ENCODE data around the gene TMX1. TPM values are rescaled to one million over a fixed set of nuclear protein-coding genes. Genes with fewer than 3 reads are reported as not detected.

Gene TMX1
- total RNA-seq, 1 donor from 2014 or later, result 24.6 TPM

DNA sequence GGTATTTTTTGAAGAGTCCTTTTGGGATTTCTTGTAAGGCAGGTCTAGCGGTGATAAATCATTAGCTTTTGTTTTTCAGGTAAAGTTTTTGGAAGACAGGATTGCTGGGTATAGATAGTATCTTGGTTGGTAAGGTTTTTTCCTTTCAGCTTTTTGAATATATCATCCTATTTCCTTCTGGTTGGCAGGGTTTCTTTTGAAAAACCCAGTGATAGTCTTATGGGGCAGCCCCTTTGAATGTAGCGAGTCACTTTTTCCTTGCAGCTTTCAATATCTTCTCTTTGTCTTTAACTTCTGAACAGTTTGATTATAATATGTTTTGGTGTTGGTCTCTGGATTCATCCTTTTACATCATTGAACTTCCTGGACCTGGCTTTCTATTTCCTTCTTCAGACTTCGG lies 20.2 kb downstream of the TMX1 start:
- DNase-seq (no peak), ATAC-seq (ENCODE audit: low read depth) (no peak)
- Mint-ChIP-seq H3K4me3 (no peak overlapping the region), H3K27ac (no peak overlapping the region), H3K27me3 (no peaks in the 10 kb centered on the region), H3K36me3 (ENCODE audit: low read depth) (peaks cover 50% of the 10 kb centered on the region), H3K4me1 (peaks cover 3% of the 10 kb centered on the region), H3K9me3 (no peaks in the 10 kb centered on the region)
- intact Hi-C loops (cut with micrococcal nuclease), result no loop called here
- TF ChIP-seq, protein P1, sequence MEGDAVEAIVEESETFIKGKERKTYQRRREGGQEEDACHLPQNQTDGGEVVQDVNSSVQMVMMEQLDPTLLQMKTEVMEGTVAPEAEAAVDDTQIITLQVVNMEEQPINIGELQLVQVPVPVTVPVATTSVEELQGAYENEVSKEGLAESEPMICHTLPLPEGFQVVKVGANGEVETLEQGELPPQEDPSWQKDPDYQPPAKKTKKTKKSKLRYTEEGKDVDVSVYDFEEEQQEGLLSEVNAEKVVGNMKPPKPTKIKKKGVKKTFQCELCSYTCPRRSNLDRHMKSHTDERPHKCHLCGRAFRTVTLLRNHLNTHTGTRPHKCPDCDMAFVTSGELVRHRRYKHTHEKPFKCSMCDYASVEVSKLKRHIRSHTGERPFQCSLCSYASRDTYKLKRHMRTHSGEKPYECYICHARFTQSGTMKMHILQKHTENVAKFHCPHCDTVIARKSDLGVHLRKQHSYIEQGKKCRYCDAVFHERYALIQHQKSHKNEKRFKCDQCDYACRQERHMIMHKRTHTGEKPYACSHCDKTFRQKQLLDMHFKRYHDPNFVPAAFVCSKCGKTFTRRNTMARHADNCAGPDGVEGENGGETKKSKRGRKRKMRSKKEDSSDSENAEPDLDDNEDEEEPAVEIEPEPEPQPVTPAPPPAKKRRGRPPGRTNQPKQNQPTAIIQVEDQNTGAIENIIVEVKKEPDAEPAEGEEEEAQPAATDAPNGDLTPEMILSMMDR (IDR thresholded peaks at IDR 0.05), result no peak
- POLR2A ChIA-PET, result no interaction called here
- CTCF ChIA-PET, result no interaction called here

DNA sequence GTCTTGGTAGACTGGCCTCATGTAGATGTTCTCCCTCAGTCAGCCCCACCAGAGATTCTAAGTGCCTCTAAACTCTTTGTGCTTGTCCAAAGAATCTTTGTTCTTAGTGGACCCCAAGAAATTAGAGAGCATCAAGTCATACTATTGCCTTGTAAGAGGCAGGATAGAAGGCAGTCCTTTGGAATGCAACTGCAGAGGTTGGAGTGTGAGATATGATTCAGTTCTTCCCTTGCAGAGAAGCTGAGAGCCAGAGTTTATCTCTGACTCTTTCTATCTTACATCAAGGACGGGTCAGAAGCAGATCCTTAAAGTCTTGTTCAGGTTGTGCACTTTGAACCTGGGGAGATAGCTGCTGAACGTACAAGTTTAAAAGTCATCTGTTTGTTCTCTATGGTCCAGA lies 21.1 kb downstream of the TMX1 start:
- no peak for DNase-seq
- Mint-ChIP-seq H3K27ac (no peak overlapping the region), H3K4me1 (peaks cover 3% of the 10 kb centered on the region), H3K36me3 (ENCODE audit: low read depth) (peaks cover 43% of the 10 kb centered on the region), H3K9me3 (no peaks in the 10 kb centered on the region), H3K27me3 (no peaks in the 10 kb centered on the region), H3K4me3 (no peak overlapping the region)
- ATAC-seq (ENCODE audit: low read depth), result no peak
- TF ChIP-seq, protein P1 (IDR thresholded peaks at IDR 0.05), result no peak
- CTCF ChIA-PET, result no interaction called here
- intact Hi-C loops (cut with micrococcal nuclease), result no loop called here
- POLR2A ChIA-PET, result no interaction called here

DNA sequence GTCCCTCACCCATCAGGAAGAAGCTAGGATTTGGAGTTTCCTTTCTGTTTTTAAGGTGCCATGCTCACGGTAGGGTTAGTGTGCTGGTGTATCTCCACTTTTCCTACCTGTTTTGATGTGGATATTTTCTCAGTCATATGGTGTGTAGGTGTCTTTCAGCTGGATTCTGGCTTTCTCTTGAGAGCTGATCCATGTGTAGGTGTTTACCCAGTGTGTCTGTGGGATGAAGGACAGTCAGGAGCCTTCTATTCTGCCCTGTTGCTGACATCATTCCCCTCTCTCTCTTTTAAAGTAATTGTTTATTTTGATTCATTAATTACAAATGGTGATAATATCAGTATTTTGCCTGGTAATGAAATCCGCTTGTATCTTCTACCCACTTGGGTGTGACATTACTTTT lies 22.8 kb downstream of the TMX1 start:
- Mint-ChIP-seq H3K9me3 (no peaks in the 10 kb centered on the region), H3K27me3 (no peaks in the 10 kb centered on the region), H3K4me3 (no peak overlapping the region), H3K36me3 (ENCODE audit: low read depth) (peaks cover 34% of the 10 kb centered on the region), H3K27ac (no peak overlapping the region), H3K4me1 (peaks cover 3% of the 10 kb centered on the region)
- POLR2A ChIA-PET, result no interaction called here
- intact Hi-C loops (cut with micrococcal nuclease), result no loop called here
- TF ChIP-seq, protein P1 (IDR thresholded peaks at IDR 0.05), result no peak
- CTCF ChIA-PET, result interaction anchor here (1.0 to 1.1 kb wide), 2 partner anchors 12 to 16 kb away, joined by 3 read pairs; no protein-coding TSS in a partner anchor
- DNase-seq, result no peak
- ATAC-seq (ENCODE audit: low read depth), result no peak

DNA sequence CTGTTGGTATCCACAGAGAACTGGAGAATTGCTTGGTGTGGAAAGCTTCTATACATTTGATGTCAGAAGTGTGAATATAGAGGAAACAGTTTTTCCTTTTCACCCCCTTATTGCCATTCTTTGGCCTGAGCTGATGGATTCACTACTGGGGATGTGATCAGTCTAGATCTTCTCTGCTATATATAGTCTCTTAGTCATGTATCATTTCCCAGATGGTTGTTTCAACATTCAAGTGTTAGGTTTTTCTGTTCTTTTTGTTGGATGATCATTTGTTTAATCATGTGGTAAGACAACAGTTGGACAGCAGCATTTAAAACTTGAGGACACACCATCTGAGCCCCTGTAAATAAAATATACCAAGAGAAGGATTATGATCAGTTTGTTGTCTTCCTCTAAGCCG lies 29.6 kb downstream of the TMX1 start:
- Mint-ChIP-seq H3K36me3 (ENCODE audit: low read depth) (no peaks in the 10 kb centered on the region), H3K9me3 (no peaks in the 10 kb centered on the region), H3K4me1 (no peaks in the 10 kb centered on the region), H3K27me3 (no peaks in the 10 kb centered on the region), H3K27ac (no peak overlapping the region), H3K4me3 (no peak overlapping the region)
- CTCF ChIA-PET, result no interaction called here
- TF ChIP-seq, protein P1 (IDR thresholded peaks at IDR 0.05), result no peak
- intact Hi-C loops (cut with micrococcal nuclease), result no loop called here
- ATAC-seq (ENCODE audit: low read depth), result no peak
- POLR2A ChIA-PET, result no interaction called here
- no peak for DNase-seq

DNA sequence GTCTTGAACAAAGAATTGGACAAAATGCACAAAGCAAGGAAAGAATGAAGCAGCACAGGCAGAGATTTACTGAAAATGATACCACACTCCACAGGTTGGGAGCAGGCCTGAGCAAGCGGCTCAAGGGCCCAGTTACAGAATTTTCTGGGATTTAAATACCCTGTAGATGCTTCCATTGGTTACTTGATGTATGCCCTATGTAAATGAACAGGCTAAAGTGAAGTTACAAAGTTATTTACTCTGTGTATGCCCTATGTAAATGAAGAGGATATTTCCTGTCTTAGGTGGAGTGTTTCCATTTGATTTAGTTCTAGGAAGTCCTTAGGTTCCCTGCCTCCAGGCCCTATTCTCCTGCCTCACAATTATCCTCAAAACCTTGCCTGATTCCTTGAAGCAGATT lies 36.6 kb downstream of the TMX1 start:
- Mint-ChIP-seq H3K4me1 (no peaks in the 10 kb centered on the region), H3K9me3 (no peaks in the 10 kb centered on the region), H3K27me3 (no peaks in the 10 kb centered on the region), H3K27ac (no peak overlapping the region), H3K4me3 (no peak overlapping the region), H3K36me3 (ENCODE audit: low read depth) (peaks cover 3% of the 10 kb centered on the region)
- CTCF ChIA-PET, result no interaction called here
- DNase-seq (no peak), ATAC-seq (ENCODE audit: low read depth) (no peak)
- POLR2A ChIA-PET, result no interaction called here
- intact Hi-C loops (cut with micrococcal nuclease), result no loop called here
- TF ChIP-seq, protein P1 (IDR thresholded peaks at IDR 0.05), result no peak

All from activated B cell treated with CpG ODN at 0.5 μM for 24 hours (primary cell).